Measurements from ENCODE around the gene SORCS3.

Gene SORCS3

DNA sequence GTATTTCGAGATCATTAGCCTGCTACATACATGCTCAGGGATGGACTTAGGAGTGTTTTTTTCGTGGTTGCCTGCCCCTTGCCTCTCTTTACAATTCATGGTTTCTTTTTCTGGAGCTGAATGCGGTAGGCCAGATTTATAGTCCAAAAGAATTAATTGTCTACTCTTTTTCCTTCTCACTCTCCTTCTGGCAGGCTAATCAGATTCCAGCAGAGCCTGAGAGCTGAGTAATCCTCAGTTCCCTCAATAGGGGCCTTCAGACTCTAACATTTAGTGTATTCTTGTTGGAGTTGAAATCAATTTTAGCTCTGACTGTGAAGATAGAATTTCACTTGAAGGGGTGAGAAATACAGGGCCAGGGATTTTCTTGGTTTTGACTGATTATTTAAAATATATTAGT is 16.4 kb downstream of the SORCS3 start:
- H3K36me3 ChIP-seq (replicated peaks; ENCODE audit: insufficient read depth, low read length): no peaks in the 10 kb centered on the region
- no peaks in the 10 kb centered on the region for H3K27me3 ChIP-seq (replicated peaks; ENCODE audit: insufficient read depth, low read length)
- H4K20me1 ChIP-seq (ENCODE audit: insufficient read depth, low read length): no peaks in the 10 kb centered on the region
- TF ChIP-seq CTCF (IDR thresholded peaks at IDR 0.05; ENCODE audit: low read length): no peak
- no peak for TF ChIP-seq EZH2phosphoT487 (IDR thresholded peaks at IDR 0.05; ENCODE audit: low read length)
- no peak for DNase-seq
- H3K9me3 ChIP-seq (replicated peaks; ENCODE audit: insufficient read depth, low read length): no peaks in the 10 kb centered on the region
- no peaks in the 10 kb centered on the region for H3K79me2 ChIP-seq (ENCODE audit: low read length)
- no peak overlapping the region for H3K9ac ChIP-seq (ENCODE audit: low read length)
- H3F3A ChIP-seq (ENCODE audit: insufficient read depth, low read length): no peaks in the 10 kb centered on the region
- no peak overlapping the region for H2AFZ ChIP-seq (ENCODE audit: low read length)
- no peaks in the 10 kb centered on the region for H3K4me1 ChIP-seq (ENCODE audit: low read length)
- no peaks in the 10 kb centered on the region for H3K9me2 ChIP-seq (replicated peaks; ENCODE audit: insufficient read depth, low read length)
- no peak overlapping the region for H3K4me3 ChIP-seq (ENCODE audit: low read length)
- no peak overlapping the region for H3K4me2 ChIP-seq (ENCODE audit: low read depth, low read length)
- H3K27ac ChIP-seq (ENCODE audit: low read length): no peak overlapping the region

DNA sequence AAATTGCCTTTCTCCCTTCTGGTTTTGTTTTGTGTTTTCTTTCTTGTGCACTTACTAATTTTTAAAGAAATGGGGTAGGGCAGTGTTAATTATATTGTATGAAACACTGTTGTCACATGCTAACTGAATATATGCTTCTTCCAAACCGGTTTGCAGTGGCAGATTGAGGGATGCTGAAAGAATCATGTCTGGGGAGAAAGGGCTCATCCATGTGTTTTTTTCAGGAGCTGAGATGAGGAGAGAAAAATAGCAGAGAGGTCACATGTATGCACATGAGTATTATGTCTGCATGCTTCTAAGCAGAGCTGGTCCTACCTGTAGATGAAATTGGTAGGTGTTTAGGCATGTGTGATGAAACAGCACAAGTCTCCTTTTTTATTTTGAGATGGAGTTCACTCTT is 17.0 kb downstream of the SORCS3 start:
- Histone ChIP-seq H2AFZ (ENCODE audit: low read length) (no peak overlapping the region), H4K20me1 (ENCODE audit: insufficient read depth, low read length) (no peaks in the 10 kb centered on the region), H3K4me2 (ENCODE audit: low read depth, low read length) (no peak overlapping the region), H3F3A (ENCODE audit: insufficient read depth, low read length) (no peaks in the 10 kb centered on the region), H3K9me2 (replicated peaks; ENCODE audit: insufficient read depth, low read length) (no peaks in the 10 kb centered on the region), H3K4me1 (ENCODE audit: low read length) (no peaks in the 10 kb centered on the region), H3K4me3 (ENCODE audit: low read length) (no peak overlapping the region), H3K9ac (ENCODE audit: low read length) (no peak overlapping the region), H3K27ac (ENCODE audit: low read length) (no peak overlapping the region), H3K27me3 (replicated peaks; ENCODE audit: insufficient read depth, low read length) (no peaks in the 10 kb centered on the region), H3K9me3 (replicated peaks; ENCODE audit: insufficient read depth, low read length) (no peaks in the 10 kb centered on the region), H3K79me2 (ENCODE audit: low read length) (no peaks in the 10 kb centered on the region), H3K36me3 (replicated peaks; ENCODE audit: insufficient read depth, low read length) (no peaks in the 10 kb centered on the region)
- DNase-seq: no peak
- TF ChIP-seq EZH2phosphoT487 (IDR thresholded peaks at IDR 0.05; ENCODE audit: low read length): no peak
- TF ChIP-seq CTCF (IDR thresholded peaks at IDR 0.05; ENCODE audit: low read length): no peak
- no peak for TF ChIP-seq EZH2 (optimal IDR thresholded peaks at IDR 0.05; ENCODE audit: low read depth, low read length)

DNA sequence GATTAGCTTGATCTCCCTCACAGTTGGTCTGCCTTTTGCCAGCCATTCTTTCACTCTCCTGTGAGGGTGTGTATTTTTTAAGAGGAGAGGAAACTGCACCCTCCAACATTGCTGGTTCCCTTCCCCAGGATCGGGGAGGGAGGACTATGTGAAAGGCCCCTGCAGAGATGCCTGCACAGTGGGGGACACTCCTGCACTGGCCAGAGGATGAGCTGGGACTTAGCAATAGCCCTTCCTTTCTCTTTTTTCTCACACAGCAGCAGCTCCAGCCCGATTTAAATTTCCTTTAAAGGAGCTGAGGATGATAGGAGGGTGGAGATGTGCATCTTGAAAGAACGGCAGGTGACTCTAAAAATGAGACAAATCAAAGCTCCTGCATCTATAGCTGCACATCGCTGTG is 18.7 kb downstream of the SORCS3 start:
- H3K4me2 ChIP-seq (ENCODE audit: low read depth, low read length): no peak overlapping the region
- no peaks in the 10 kb centered on the region for H3K36me3 ChIP-seq (replicated peaks; ENCODE audit: insufficient read depth, low read length)
- no peak overlapping the region for H2AFZ ChIP-seq (ENCODE audit: low read length)
- no peak overlapping the region for H3K4me3 ChIP-seq (ENCODE audit: low read length)
- no peaks in the 10 kb centered on the region for H3K4me1 ChIP-seq (ENCODE audit: low read length)
- no peaks in the 10 kb centered on the region for H3F3A ChIP-seq (ENCODE audit: insufficient read depth, low read length)
- H3K9me3 ChIP-seq (replicated peaks; ENCODE audit: insufficient read depth, low read length): no peaks in the 10 kb centered on the region
- H4K20me1 ChIP-seq (ENCODE audit: insufficient read depth, low read length): no peaks in the 10 kb centered on the region
- no peak overlapping the region for H3K27ac ChIP-seq (ENCODE audit: low read length)
- DNase-seq: no peak
- H3K9me2 ChIP-seq (replicated peaks; ENCODE audit: insufficient read depth, low read length): no peaks in the 10 kb centered on the region
- H3K9ac ChIP-seq (ENCODE audit: low read length): no peak overlapping the region
- no peak for TF ChIP-seq EZH2 (optimal IDR thresholded peaks at IDR 0.05; ENCODE audit: low read depth, low read length)
- no peak for TF ChIP-seq EZH2phosphoT487 (IDR thresholded peaks at IDR 0.05; ENCODE audit: low read length)
- TF ChIP-seq CTCF (IDR thresholded peaks at IDR 0.05; ENCODE audit: low read length): no peak
- no peaks in the 10 kb centered on the region for H3K27me3 ChIP-seq (replicated peaks; ENCODE audit: insufficient read depth, low read length)
- H3K79me2 ChIP-seq (ENCODE audit: low read length): no peaks in the 10 kb centered on the region

Measured in MM.1S (cell line).